ENCODE data around the gene ANKRD49. TPM values are rescaled to one million over a fixed set of nuclear protein-coding genes. Genes with fewer than 3 reads are reported as not detected.
A peak's percentile ranks its signal among the peaks of the same experiment; 100 is the strongest.

ANKRD49 gene
- total and polyA plus RNA-seq, 2 of the 4 experiments (the other 2 are of a cell fraction) = 7.2 to 10.4 TPM

DNA sequence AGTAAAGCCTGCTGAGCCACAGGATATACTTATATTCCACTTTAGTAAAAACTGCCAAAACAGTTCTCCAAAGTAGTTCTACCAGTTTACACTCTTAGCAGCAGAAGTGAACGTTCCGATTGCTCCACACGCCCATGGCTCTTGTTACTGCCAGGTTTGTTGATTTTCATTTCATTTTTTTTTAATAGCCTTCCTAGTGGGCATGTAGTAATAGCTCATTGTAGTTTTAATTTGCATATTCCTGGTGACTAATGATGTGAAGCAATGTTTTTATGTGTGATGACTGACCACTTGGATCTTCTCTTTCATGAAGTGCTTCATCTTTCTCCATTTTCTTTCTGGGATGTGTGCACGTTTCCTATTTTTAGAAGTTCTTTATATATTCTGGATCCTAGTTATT lies 13.7 kb downstream of the ANKRD49 start:
- Histone ChIP-seq H2AK9ac (replicated peaks; ENCODE audit: low read depth, low read length, poor library complexity) (no peak overlapping the region), H3K4me1 (ENCODE audit: control insufficient read depth, insufficient read depth, low read length) (no peaks in the 10 kb centered on the region; the same call in 1 of the 2 replicates), H4K91ac (ENCODE audit: insufficient read depth, low read depth, low read length) (no peak overlapping the region), H3K23ac (ENCODE audit: low read depth, low read length) (no peak overlapping the region), H3K9me1 (ENCODE audit: insufficient read depth, low read length) (no peaks in the 10 kb centered on the region), H3K18ac (ENCODE audit: low read depth, low read length) (no peak overlapping the region), H2BK20ac (ENCODE audit: low read depth, low read length) (no peak overlapping the region), H3K4ac (ENCODE audit: low read depth, low read length) (no peak overlapping the region), H3K56ac (ENCODE audit: extremely low read depth, insufficient read depth, low read length) (no peak overlapping the region), H3K4me2 (ENCODE audit: low read depth, low read length) (no peak overlapping the region), H3K27me3 (ENCODE audit: control insufficient read depth, insufficient read depth, low read length) (no peaks in the 10 kb centered on the region; the same call in 1 of the 2 replicates), H2AFZ (replicated peaks; ENCODE audit: low read length, poor library complexity) (no peak overlapping the region), H2BK120ac (ENCODE audit: low read depth, low read length) (no peak overlapping the region), H2BK5ac (ENCODE audit: low read depth, low read length, poor library complexity, severe bottlenecking) (no peak overlapping the region), H4K8ac (ENCODE audit: low read depth in 2 of 2, low read length in 2 of 2) (no peak overlapping the region), H2BK15ac (ENCODE audit: low read depth, low read length) (no peak overlapping the region), H4K20me1 (ENCODE audit: insufficient read depth, low read length) (no peaks in the 10 kb centered on the region), H3K4me3 (ENCODE audit: insufficient read depth, low read depth, low read length) (no peak overlapping the region), H2AK5ac (ENCODE audit: low read depth, low read length) (no peak overlapping the region), H3K79me1 (ENCODE audit: low read depth in 1 of 2, low read length in 2 of 2) (no peaks in the 10 kb centered on the region), H3K27ac (ENCODE audit: insufficient read depth, low read length) (no peak overlapping the region), H3K9me3 (ENCODE audit: control insufficient read depth, insufficient read depth, low read length) (no peaks in the 10 kb centered on the region), H3K14ac (replicated peaks; ENCODE audit: low read depth, low read length) (no peak overlapping the region), H3K9ac (ENCODE audit: low read depth, low read length) (no peak overlapping the region), H3K36me3 (ENCODE audit: control insufficient read depth, insufficient read depth, low read length) (no peaks in the 10 kb centered on the region), H4K5ac (ENCODE audit: low read depth, low read length) (no peak overlapping the region)
- no CpG with 5 or more reads among the region's 4 CpGs for WGBS, 2 experiments (ENCODE audit: extremely low coverage in 2 of 2, insufficient read length in 1 of 2)
- CTCF ChIA-PET = interaction anchor here (1.5 kb wide), 1 partner anchor 612 kb away, joined by 5 read pairs; no protein-coding TSS in a partner anchor
- in situ Hi-C loops (cut with MboI; ENCODE audit: low sequenced_read_pairs) (loop anchor here (10.0 kb wide), 1 partner anchor 613 kb away; no protein-coding TSS in a partner anchor), dilution Hi-C loops (cut with HindIII; ENCODE audit: low sequenced_read_pairs, unreplicated experiment) (no loop called here), intact Hi-C loops (cut with micrococcal nuclease) (loop anchor here (2.0 to 5.0 kb wide), 2 partner anchors 587 to 1275 kb away; no protein-coding TSS in a partner anchor)
- TF ChIP-seq CEBPB (IDR thresholded peaks at IDR 0.05; ENCODE audit: low read depth, low read length) = peak; percentile 70
- no peak for TF ChIP-seq NFE2L2 (IDR thresholded peaks at IDR 0.05; ENCODE audit: low read depth, low read length)
- no TSS peak for BruUV-seq (replicated peaks)
- POLR2A ChIA-PET (ENCODE audit: unreplicated experiment) = no interaction called here
- no peak for DNase-seq
- ATAC-seq (ENCODE audit: low read depth) = no peak

Data from IMR-90 (cell line).